ENCODE data around the gene ZNF701.

GRCh38 chr19:52557231-52557995 lies 12.7 kb upstream of the ZNF701 start:
- TF ChIP-seq CTCF (IDR thresholded peaks at IDR 0.05) (no peak), POLR2AphosphoS5 (IDR thresholded peaks at IDR 0.05) (no peak), EP300 (IDR thresholded peaks at IDR 0.05) (no peak), POLR2A (IDR thresholded peaks at IDR 0.05) (no peak)
